ENCODE results near the gene CHEK1. TPM values are rescaled to one million over a fixed set of nuclear protein-coding genes. Genes with fewer than 3 reads are reported as not detected.
A peak's percentile ranks its signal among the peaks of the same experiment; 100 is the strongest.

The CHEK1 gene
- total and polyA plus RNA-seq, 9 of the 15 experiments (the other 6 are each of a cell fraction or from before 2014, with no cell fraction given) = 62.6 to 108 (median 87.5) TPM

- CTCF ChIA-PET (ENCODE audit: low intra/inter-chr PET ratio) = interaction anchor here (0.6 kb wide), 1 partner anchor 170 kb away, joined by 3 read pairs; no protein-coding TSS in a partner anchor
- no peaks in the 10 kb centered on the region for H3K9me3 ChIP-seq (replicated peaks; ENCODE audit: control insufficient read depth, insufficient read depth, low read depth, low read length)
- H3K36me3 ChIP-seq (ENCODE audit: control insufficient read depth, insufficient read depth, low read length) = peaks cover 30% of the 10 kb centered on the region
- H3K79me2 ChIP-seq (ENCODE audit: control insufficient read depth, insufficient read depth, low read length) = peaks cover 59% of the 10 kb centered on the region
- DNase-seq (ENCODE audit: extremely low read depth in 1 of 4, low spot score in 3 of 4) (peak; percentile 96 to 99 (median 98)), ATAC-seq (peak; percentile 95), FAIRE-seq (peak; percentile 97)
- H3K9me1 ChIP-seq (ENCODE audit: control insufficient read depth, insufficient read depth, low read length) = no peaks in the 10 kb centered on the region
- WGBS (ENCODE audit: insufficient coverage, low coverage, missing lambda C conversion rate) = under 1% methylated on average over 54 of the region's 55 CpGs
- in situ Hi-C loops (cut with MboI) (no loop called here), intact Hi-C loops (cut with micrococcal nuclease) (loop anchor here (1.0 to 5.0 kb wide), 3 partner anchors 23 to 39 kb away; partner anchors contain the start of genes CHEK1 and EI24)
- H3K4me1 ChIP-seq (replicated peaks in 1 of 2; ENCODE audit: control insufficient read depth in 2 of 2, insufficient read depth in 2 of 2, low read length in 2 of 2) = peaks cover 23 to 25% of the 10 kb centered on the region in 2 experiments
- H3K27me3 ChIP-seq (ENCODE audit: control insufficient read depth in 2 of 2, insufficient read depth in 2 of 2, low read length in 2 of 2) = no peaks in the 10 kb centered on the region
- H4K20me1 ChIP-seq (replicated peaks; ENCODE audit: control insufficient read depth, insufficient read depth, low read length) = no peaks in the 10 kb centered on the region
- BruUV-seq (replicated peaks) = no TSS peak
- H3K4me2 ChIP-seq (ENCODE audit: insufficient read depth, low read length) = peak within 1 kb of the TSS; percentile 99
- H2AFZ ChIP-seq (ENCODE audit: low read depth, low read length) = peak within 1 kb of the TSS; percentile 95
- peak within 1 kb of the TSS; percentile 84 for H3K4me3 ChIP-seq
- H3K9ac ChIP-seq (ENCODE audit: insufficient read depth in 1 of 2, low read depth in 2 of 2, low read length in 2 of 2) = peak within 1 kb of the TSS; percentile 97
- POLR2A ChIA-PET = interaction anchor here (0.6 to 2.7 kb wide), 15 partner anchors 8 to 159 kb away, joined by 3 to 13 read pairs (median 4); partner anchors contain the start of gene CHEK1
- peak within 1 kb of the TSS; percentile 96 for H3K27ac ChIP-seq (ENCODE audit: extremely low read depth, low read depth, low read length)
- TF ChIP-seq TFAM (CRISPR knock-in tag; conservative IDR thresholded peaks at IDR 0.05) (no peak), CC2D1A (IDR thresholded peaks at IDR 0.05) (peak; percentile 99), GTF2A2 (tag; IDR thresholded peaks at IDR 0.05) (no peak), ZNF24 (IDR thresholded peaks at IDR 0.05) (peak; percentile 60; the same call in 1 of the 2 replicates), NFATC3 (IDR thresholded peaks at IDR 0.05) (0 out of 2 replicates have a peak, but pooled peaks have one; percentile 62), MTA1 (IDR thresholded peaks at IDR 0.05; ENCODE audit: borderline replicate concordance) (peak; percentile 92), FOXA1 (IDR thresholded peaks at IDR 0.05; ENCODE audit: borderline replicate concordance) (no peak), XRCC5 (IDR thresholded peaks at IDR 0.05; ENCODE audit: low read depth, low read length) (no peak), SMAD2 (IDR thresholded peaks at IDR 0.05; ENCODE audit: low read depth, low read length) (no peak), DLX4 (CRISPR knock-in tag; IDR thresholded peaks at IDR 0.05) (no peak), ADNP (tag; IDR thresholded peaks at IDR 0.05) (no peak), PBX2 (CRISPR knock-in tag; IDR thresholded peaks at IDR 0.05; ENCODE audit: low read depth) (peak; percentile 87), PBX2 (tag; conservative IDR thresholded peaks at IDR 0.05; ENCODE audit: low read depth) (peak; percentile 100), CGGBP1 (CRISPR knock-in tag; IDR thresholded peaks at IDR 0.05) (no peak), ZNF668 (CRISPR knock-in tag; IDR thresholded peaks at IDR 0.05) (no peak), TRIM25 (IDR thresholded peaks at IDR 0.05; ENCODE audit: borderline replicate concordance) (no peak)
Observed at GRCh38 chr11:125592305-125593113, 32.5 kb upstream of the CHEK1 start, which contains the start of gene STT3A. STT3A (plus strand) TSS chr11:125592852; CDS start chr11:125595916, 3,064 bp downstream.
